PC-9 (cell line): ENCODE data around the gene CAPN14.

Source experiments
- CTCF ChIP-seq: fragments of 200-600 bp; sonication (generic); conservative IDR thresholded peaks from 2 replicates; pipeline ENCODE4 v1.6.1; 2017; ENCODE audit warnings: mixed run types, antibody characterized with exemption, mild to moderate bottlenecking, moderate library complexity
- EZH2 ChIP-seq: fragments of 200-600 bp; sonication (generic); IDR thresholded peaks from 2 replicates; pipeline ENCODE4 v1.8.0; 2017; ENCODE audit warnings: antibody characterized with exemption, low read depth

DNA sequence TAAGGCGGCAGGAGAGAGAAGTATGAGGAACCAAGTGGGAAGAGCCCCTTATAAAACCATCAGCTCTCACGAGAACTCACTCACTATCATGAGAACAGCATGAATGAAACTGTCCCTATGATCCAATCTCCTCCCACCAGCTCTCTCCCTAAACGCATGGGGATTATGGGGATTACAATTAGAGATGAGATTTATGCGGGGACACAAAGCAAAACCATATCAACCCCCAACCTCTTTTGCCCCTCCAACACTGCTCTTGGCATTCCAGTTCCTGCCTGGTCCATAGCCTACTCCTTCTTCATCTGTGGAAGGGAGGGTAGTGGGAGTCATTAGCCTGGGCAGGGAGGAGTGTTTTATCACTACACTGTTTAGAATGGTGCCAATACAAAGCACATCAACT lies 15.3 kb upstream of the CAPN14 start:
- no peak for TF ChIP-seq CTCF
- no peak for TF ChIP-seq EZH2
